H9 (cell line): Measurements from ENCODE around the gene TEAD2. TPM values are rescaled to one million over a fixed set of nuclear protein-coding genes. Genes with fewer than 3 reads are reported as not detected.

Experiments used
- DNase-seq: peaks from one replicate; pipeline ENCODE4 v3.0.0-alpha.2; 2017
- H2AFZ ChIP-seq: one replicate; pipeline ENCODE4 v1.6.1; 2013; ENCODE audit warnings: mild to moderate bottlenecking, low read length, control low read depth, moderate library complexity
- H2AK5ac ChIP-seq: 2 replicates; pipeline ENCODE4 v1.6.1; 2013; ENCODE audit warnings: low read length, control low read depth, mixed read lengths; ENCODE audit not compliant: insufficient read length
- H2BK120ac ChIP-seq: one replicate; pipeline ENCODE4 v1.6.1; 2013; ENCODE audit warnings: low read depth, mild to moderate bottlenecking, low read length, control low read depth, inconsistent platforms; ENCODE audit not compliant: poor library complexity, severe bottlenecking
- H2BK12ac ChIP-seq: 2 replicates; pipeline ENCODE4 v1.6.1; 2013; ENCODE audit warnings: low read length, control low read depth, mixed read lengths, low read depth; ENCODE audit not compliant: insufficient read length
- H2BK15ac ChIP-seq: 2 replicates; pipeline ENCODE4 v1.6.1; 2013; ENCODE audit warnings: low read depth, low read length, control low read depth
- H2BK20ac ChIP-seq: one replicate; pipeline ENCODE4 v1.6.1; 2013; ENCODE audit warnings: low read depth, mild to moderate bottlenecking, low read length, control low read depth, inconsistent platforms; ENCODE audit not compliant: poor library complexity, severe bottlenecking
- H2BK5ac ChIP-seq: 2 replicates; pipeline ENCODE4 v1.6.1; 2013; ENCODE audit warnings: low read length, control low read depth, mixed read lengths; ENCODE audit not compliant: insufficient read length
- H3K14ac ChIP-seq: 2 replicates; pipeline ENCODE4 v1.6.1; 2013; ENCODE audit warnings: low read length, control low read depth; ENCODE audit not compliant: insufficient read depth
- H3K18ac ChIP-seq: 2 replicates; pipeline ENCODE4 v1.6.1; 2013; ENCODE audit warnings: low read depth, mild to moderate bottlenecking, mixed read lengths, low read length, control low read depth; ENCODE audit not compliant: insufficient read length
- H3K23ac ChIP-seq: 2 replicates; pipeline ENCODE4 v1.6.1; 2013; ENCODE audit warnings: low read length, control low read depth, mixed read lengths, low read depth; ENCODE audit not compliant: insufficient read length
- H3K23me2 ChIP-seq: 2 replicates; pipeline ENCODE4 v1.6.1; 2013; ENCODE audit warnings: low read depth, mild to moderate bottlenecking, mixed read lengths, low read length, control low read depth; ENCODE audit not compliant: insufficient read length, poor library complexity, severe bottlenecking
- H3K27ac ChIP-seq: 2 replicates; pipeline ENCODE4 v1.5.1; 2013; ENCODE audit warnings: low read length, control low read depth, mixed read lengths, low read depth; ENCODE audit not compliant: insufficient read length
- H3K27me3 ChIP-seq: 2 replicates; pipeline ENCODE4 v1.6.1; 2013; ENCODE audit warnings: low read length, control low read depth, inconsistent platforms; ENCODE audit not compliant: insufficient read depth
- H3K4ac ChIP-seq: 2 replicates; pipeline ENCODE4 v1.6.1; 2013; ENCODE audit warnings: low read depth, mild to moderate bottlenecking, control low read depth, inconsistent platforms, low read length, moderate library complexity
- H3K4me1 ChIP-seq: 2 replicates; pipeline ENCODE4 v1.6.1; 2013; ENCODE audit warnings: low read length, control low read depth, inconsistent platforms; ENCODE audit not compliant: insufficient read depth
- H3K4me2 ChIP-seq: 2 replicates; pipeline ENCODE4 v1.6.1; 2013; ENCODE audit warnings: low read length, control low read depth, mixed read lengths; ENCODE audit not compliant: insufficient read length, insufficient read depth
- H3K56ac ChIP-seq: 2 replicates; pipeline ENCODE4 v1.6.1; 2013; ENCODE audit warnings: low read depth, mild to moderate bottlenecking, mixed read lengths, low read length, control low read depth; ENCODE audit not compliant: insufficient read length
- H3K79me1 ChIP-seq: 2 replicates; pipeline ENCODE4 v1.6.1; 2013; ENCODE audit warnings: low read depth, mild to moderate bottlenecking, moderate library complexity, low read length, control low read depth, inconsistent platforms; ENCODE audit not compliant: insufficient read depth, poor library complexity, severe bottlenecking
- H3K79me2 ChIP-seq: 2 replicates; pipeline ENCODE4 v1.6.1; 2013; ENCODE audit warnings: low read length, control low read depth, inconsistent platforms; ENCODE audit not compliant: insufficient read depth
- H3K9ac ChIP-seq: 2 replicates; pipeline ENCODE4 v1.6.1; 2013; ENCODE audit warnings: low read length, control low read depth, mixed read lengths; ENCODE audit not compliant: insufficient read length; ENCODE audit errors: extremely low read depth
- H3K9me3 ChIP-seq: one replicate; pipeline ENCODE4 v1.6.1; 2013; ENCODE audit warnings: low read depth, low read length, inconsistent platforms; ENCODE audit not compliant: control insufficient read depth
- H3T11ph ChIP-seq: one replicate; pipeline ENCODE4 v1.6.1; 2013; ENCODE audit warnings: mild to moderate bottlenecking, low read length, control low read depth, inconsistent platforms
- H4K20me1 ChIP-seq: one replicate; pipeline ENCODE4 v1.6.1; 2013; ENCODE audit not compliant: control insufficient read depth, insufficient read length, insufficient read depth
- H4K5ac ChIP-seq: 2 replicates; pipeline ENCODE4 v1.6.1; 2013; ENCODE audit warnings: low read depth, mild to moderate bottlenecking, mixed read lengths, low read length, control low read depth; ENCODE audit not compliant: insufficient read length
- H4K8ac ChIP-seq: replicated peaks from 2 replicates; pipeline ENCODE4 v1.6.1; 2013; ENCODE audit warnings: low read length, control low read depth, mixed read lengths, low read depth; ENCODE audit not compliant: insufficient read length
- H4K91ac ChIP-seq: 2 replicates; pipeline ENCODE4 v1.6.1; 2013; ENCODE audit warnings: low read depth, mild to moderate bottlenecking, moderate library complexity, mixed read lengths, low read length, control low read depth; ENCODE audit not compliant: insufficient read length
- H3K27ac Mint-ChIP-seq, 3 experiments: 2 replicates in 2 of 3; 3 replicates in 1 of 3; pipeline ENCODE4 v1.8.0; 2020 to 2021; ENCODE audit warnings: mixed read lengths in 3 of 3, mild to moderate bottlenecking in 1 of 3, moderate library complexity in 1 of 3
- H3K27me3 Mint-ChIP-seq: 2 replicates; pipeline ENCODE4 v1.8.0; 2021; ENCODE audit warnings: low read depth, mild to moderate bottlenecking, moderate library complexity, mixed read lengths
- H3K36me3 Mint-ChIP-seq, 3 experiments: 2 replicates in 2 of 3; 3 replicates in 1 of 3; pipeline ENCODE4 v1.8.0; 2020 to 2021; ENCODE audit warnings: low read depth in 3 of 3, mixed read lengths in 3 of 3; ENCODE audit not compliant: insufficient read depth in 1 of 3
- H3K4me1 Mint-ChIP-seq, 2 experiments: 2 replicates each; pipeline ENCODE4 v1.8.0; 2020; ENCODE audit warnings: mixed read lengths in 2 of 2
- H3K4me3 Mint-ChIP-seq, 2 experiments: 2 replicates in 1 of 2; 3 replicates in 1 of 2; pipeline ENCODE4 v1.8.0; 2020 to 2021; ENCODE audit warnings: mild to moderate bottlenecking in 2 of 2, mixed read lengths in 2 of 2, moderate library complexity in 1 of 2
- H3K9me3 Mint-ChIP-seq, 2 experiments: 2 replicates in 1 of 2; 3 replicates in 1 of 2; pipeline ENCODE4 v1.8.0; 2020; ENCODE audit warnings: mild to moderate bottlenecking in 2 of 2, mixed read lengths in 2 of 2, moderate library complexity in 1 of 2
- WGBS: extraction: QIAGEN DNeasy Blood & Tissue Kit; methylation state at CpG from one replicate; pipeline ENCODE4 v1.1.7; 2013; ENCODE audit warnings: missing lambda C conversion rate, low lambda C conversion rate, mixed read lengths; ENCODE audit not compliant: insufficient read length; ENCODE audit errors: extremely low coverage; 5-methylcytosine and 5-hydroxymethylcytosine counted together
- total RNA-seq: library from RNA; stranded (reverse); gene quantifications from 2 replicates; pipeline ENCODE4 v1.2.1, GENCODE V29; 2021
- TF ChIP-seq, protein P1 (sequence below): fragments of 200-600 bp; sonication (generic); conservative IDR thresholded peaks from 3 replicates; pipeline ENCODE4 v1.8.0; 2021; ENCODE audit warnings: antibody characterized with exemption, mild to moderate bottlenecking

Gene TEAD2
- total RNA-seq, 1 experiment from 2014 or later, result 126 TPM

DNA sequence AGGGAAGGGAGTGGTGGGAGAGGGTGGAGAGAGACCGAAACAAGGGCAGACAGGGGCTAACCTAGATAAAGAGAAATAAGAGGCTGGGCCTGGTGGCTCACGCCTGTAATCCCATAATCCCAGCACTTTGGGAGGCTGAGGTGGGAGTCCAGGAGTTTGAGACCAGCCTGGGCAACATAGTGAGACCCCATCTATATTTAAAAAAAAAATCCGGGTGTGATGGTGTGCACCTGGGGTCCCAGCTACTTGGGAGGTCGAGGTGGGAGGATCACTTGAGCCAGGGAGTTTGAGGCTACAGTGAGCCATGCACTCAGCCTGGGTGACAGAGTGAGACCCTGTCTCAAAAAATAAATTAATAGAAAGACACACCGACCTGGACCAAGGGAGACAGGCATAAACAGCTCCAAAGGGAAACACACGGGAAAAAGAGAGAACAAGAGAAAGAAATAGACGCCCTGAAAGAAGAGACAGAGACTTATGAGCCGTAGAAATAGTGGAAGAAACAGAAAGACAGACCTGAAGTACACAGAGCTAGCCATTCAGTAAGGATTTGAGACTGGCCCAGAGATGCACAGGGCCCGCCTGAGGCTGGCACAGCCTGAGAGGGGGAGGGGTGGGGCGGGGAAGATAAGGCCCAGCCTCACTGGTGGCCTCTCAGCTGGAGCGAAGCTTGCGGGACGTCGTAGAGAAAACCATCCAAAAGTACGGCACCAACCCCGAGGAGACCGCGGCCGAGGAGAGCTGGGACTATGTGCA, 24.8 kb downstream of the TEAD2 start:
- Histone ChIP-seq H2AK5ac (no peak overlapping the region), H3K9me3 (no peaks in the 10 kb centered on the region), H3K23me2 (peaks cover 12% of the 10 kb centered on the region), H2BK15ac (no peak overlapping the region), H3K4ac (no peak overlapping the region), H3K18ac (no peak overlapping the region), H4K91ac (no peak overlapping the region), H3K4me1 (peaks cover 2% of the 10 kb centered on the region; the same call in 1 of the 2 replicates), H3K23ac (no peak overlapping the region), H3K27ac (no peak overlapping the region), H4K20me1 (no peaks in the 10 kb centered on the region), H3K56ac (no peak overlapping the region), H2BK5ac (no peak overlapping the region), H4K5ac (no peak overlapping the region), H3K4me2 (peak overlapping the region; percentile 68), H3K9ac (no peak overlapping the region), H2BK120ac (no peak overlapping the region), H3K79me2 (no peaks in the 10 kb centered on the region), H2BK12ac (no peak overlapping the region), H3K14ac (no peak overlapping the region), H3T11ph (no peak overlapping the region), H2AFZ (no peak overlapping the region), H4K8ac (no peak overlapping the region), H2BK20ac (no peak overlapping the region), H3K79me1 (no peaks in the 10 kb centered on the region), H3K27me3 (peaks cover 3% of the 10 kb centered on the region; the same call in 1 of the 2 replicates)
- Mint-ChIP-seq H3K9me3 (peaks cover 0 to 3% of the 10 kb centered on the region in 2 experiments; a peak in 2 of 5 replicates), H3K4me1 (peaks cover 24 to 36% of the 10 kb centered on the region in 2 experiments), H3K36me3 (peaks cover 4 to 40% (median 23%) of the 10 kb centered on the region in 3 experiments), H3K27ac (no peak overlapping the region), H3K27me3 (peaks cover 18% of the 10 kb centered on the region), H3K4me3 (peak overlapping the region in 1 of 2 experiments; percentile 83)
- DNase-seq, result peak; percentile 10
- no CpG with 5 or more reads among the region's 19 CpGs for WGBS
- TF ChIP-seq, protein P1, sequence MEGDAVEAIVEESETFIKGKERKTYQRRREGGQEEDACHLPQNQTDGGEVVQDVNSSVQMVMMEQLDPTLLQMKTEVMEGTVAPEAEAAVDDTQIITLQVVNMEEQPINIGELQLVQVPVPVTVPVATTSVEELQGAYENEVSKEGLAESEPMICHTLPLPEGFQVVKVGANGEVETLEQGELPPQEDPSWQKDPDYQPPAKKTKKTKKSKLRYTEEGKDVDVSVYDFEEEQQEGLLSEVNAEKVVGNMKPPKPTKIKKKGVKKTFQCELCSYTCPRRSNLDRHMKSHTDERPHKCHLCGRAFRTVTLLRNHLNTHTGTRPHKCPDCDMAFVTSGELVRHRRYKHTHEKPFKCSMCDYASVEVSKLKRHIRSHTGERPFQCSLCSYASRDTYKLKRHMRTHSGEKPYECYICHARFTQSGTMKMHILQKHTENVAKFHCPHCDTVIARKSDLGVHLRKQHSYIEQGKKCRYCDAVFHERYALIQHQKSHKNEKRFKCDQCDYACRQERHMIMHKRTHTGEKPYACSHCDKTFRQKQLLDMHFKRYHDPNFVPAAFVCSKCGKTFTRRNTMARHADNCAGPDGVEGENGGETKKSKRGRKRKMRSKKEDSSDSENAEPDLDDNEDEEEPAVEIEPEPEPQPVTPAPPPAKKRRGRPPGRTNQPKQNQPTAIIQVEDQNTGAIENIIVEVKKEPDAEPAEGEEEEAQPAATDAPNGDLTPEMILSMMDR, result no peak
